PC-9 (cell line): Measurements from ENCODE around the gene SLC25A1. TPM values are rescaled to one million over a fixed set of nuclear protein-coding genes. Genes with fewer than 3 reads are reported as not detected.

Source experiments
- BruUV-seq: library from RNA; stranded (reverse); fragments of 400-500 nt; replicated peaks from 2 replicates; lab custom pipeline; 2021; lab: Mats Ljungman, UMichigan
- CTCF ChIA-PET: fragments of 300-600 bp; sonication (Branson Sonifier 250); formaldehyde crosslinking; loops from one replicate; lab custom pipeline; 2022; ENCODE audit warnings: antibody characterized with exemption; lab: Charles Lee
- POLR2A ChIA-PET: fragments of 300-600 bp; sonication (Branson Sonifier 250); formaldehyde crosslinking; loops from one replicate; lab custom pipeline; 2022; ENCODE audit warnings: antibody characterized with exemption; ENCODE audit not compliant: unreplicated experiment; lab: Charles Lee
- DNase-seq, 2 experiments: peaks; one replicate each; pipeline versions ENCODE4 v3.0.0 to v3.0.0-alpha.2; 2015 to 2022; ENCODE audit warnings: mixed read lengths in 1 of 2
- H2AFZ ChIP-seq: fragments of 200-600 bp; sonication (generic); 2 replicates; pipeline ENCODE4 v1.8.1; 2017; ENCODE audit warnings: antibody characterized with exemption
- H3F3A ChIP-seq: fragments of 200-600 bp; sonication (generic); 2 replicates; pipeline ENCODE4 v1.8.1; 2017; ENCODE audit warnings: antibody characterized with exemption, mild to moderate bottlenecking, low read depth; ENCODE audit not compliant: insufficient read depth
- H3K27ac ChIP-seq: fragments of 200-600 bp; sonication (generic); 2 replicates; pipeline ENCODE4 v1.6.1; 2016; ENCODE audit warnings: mixed run types
- H3K27me3 ChIP-seq: fragments of 200-600 bp; sonication (generic); 2 replicates; pipeline ENCODE4 v1.6.1; 2016; ENCODE audit warnings: low read depth, mixed run types; ENCODE audit not compliant: insufficient read depth
- H3K36me3 ChIP-seq: fragments of 200-600 bp; sonication (generic); 2 replicates; pipeline ENCODE4 v1.6.1; 2016; ENCODE audit warnings: low read depth, mixed run types
- H3K4me1 ChIP-seq: fragments of 200-600 bp; sonication (generic); replicated peaks from 2 replicates; pipeline ENCODE4 v1.6.1; 2016; ENCODE audit warnings: mixed run types; ENCODE audit not compliant: insufficient read depth
- H3K4me2 ChIP-seq: fragments of 200-600 bp; sonication (generic); 2 replicates; pipeline ENCODE4 v1.6.1; 2017; ENCODE audit warnings: mixed run types
- H3K4me3 ChIP-seq: fragments of 200-600 bp; sonication (generic); 2 replicates; pipeline ENCODE4 v1.6.1; 2016; ENCODE audit warnings: mixed run types
- H3K79me2 ChIP-seq: fragments of 200-600 bp; sonication (generic); 2 replicates; pipeline ENCODE4 v1.6.1; 2017; ENCODE audit warnings: low read depth, mixed run types
- H3K9me2 ChIP-seq: fragments of 200-600 bp; sonication (generic); 2 replicates; pipeline ENCODE4 v1.8.1; 2017; ENCODE audit warnings: mild to moderate bottlenecking; ENCODE audit not compliant: insufficient read depth
- H3K9me3 ChIP-seq: fragments of 200-600 bp; sonication (generic); 2 replicates; pipeline ENCODE4 v1.8.1; 2016; ENCODE audit warnings: low read depth; ENCODE audit not compliant: insufficient read depth
- H4K20me1 ChIP-seq: fragments of 200-600 bp; sonication (generic); 2 replicates; pipeline ENCODE4 v1.8.1; 2017; ENCODE audit not compliant: insufficient read depth
- CTCF ChIP-seq: fragments of 200-600 bp; sonication (generic); conservative IDR thresholded peaks from 2 replicates; pipeline ENCODE4 v1.6.1; 2017; ENCODE audit warnings: mixed run types, antibody characterized with exemption, mild to moderate bottlenecking, moderate library complexity
- EZH2 ChIP-seq: fragments of 200-600 bp; sonication (generic); IDR thresholded peaks from 2 replicates; pipeline ENCODE4 v1.8.0; 2017; ENCODE audit warnings: antibody characterized with exemption, low read depth
- intact Hi-C: fragments of 100-400 bp; cut with micrococcal nuclease; formaldehyde crosslinking; loops from one replicate; pipeline ENCODE4 v1.10.0; 2022; ENCODE audit not compliant: unreplicated experiment
- total RNA-seq: library from RNA; stranded (reverse); gene quantifications from 2 replicates; pipeline ENCODE4 v1.2.3, GENCODE V29; 2021

Gene SLC25A1
- total RNA-seq, 1 experiment from 2014 or later: 79.9 TPM

GRCh38 chr22:19132693-19133400 lies 45.7 kb downstream of the SLC25A1 start:
- Histone ChIP-seq H3K79me2 (no peaks in the 10 kb centered on the region), H3K4me2 (no peak overlapping the region), H2AFZ (no peak overlapping the region), H3K27ac (no peak overlapping the region), H3F3A (no peaks in the 10 kb centered on the region; the same call in 1 of the 2 replicates), H3K9me3 (no peaks in the 10 kb centered on the region), H3K4me1 (no peaks in the 10 kb centered on the region), H3K9me2 (no peaks in the 10 kb centered on the region), H3K27me3 (no peaks in the 10 kb centered on the region), H3K36me3 (no peaks in the 10 kb centered on the region), H3K4me3 (no peak overlapping the region), H4K20me1 (no peaks in the 10 kb centered on the region)
- CTCF ChIA-PET: no interaction called here
- TF ChIP-seq EZH2 (no peak), CTCF (no peak)
- intact Hi-C loops: no loop called here
- no peak for DNase-seq
- POLR2A ChIA-PET: interaction anchor here (0.6 kb wide), 1 partner anchor 23 kb away, joined by 3 read pairs; no protein-coding TSS in a partner anchor
- BruUV-seq: no TSS peak

- Histone ChIP-seq H3K9me2 (no peaks in the 10 kb centered on the region), H3K79me2 (no peaks in the 10 kb centered on the region), H3K27ac (no peak overlapping the region), H3K36me3 (no peaks in the 10 kb centered on the region), H2AFZ (no peak overlapping the region), H3K27me3 (no peaks in the 10 kb centered on the region), H3F3A (no peaks in the 10 kb centered on the region; the same call in 1 of the 2 replicates), H3K4me2 (no peak overlapping the region), H3K4me3 (no peak overlapping the region), H3K9me3 (no peaks in the 10 kb centered on the region), H3K4me1 (no peaks in the 10 kb centered on the region), H4K20me1 (no peaks in the 10 kb centered on the region)
- ChIA-PET POLR2A (no interaction called here), CTCF (no interaction called here)
- no TSS peak for BruUV-seq
- intact Hi-C loops: no loop called here
- DNase-seq: no peak
- TF ChIP-seq CTCF (no peak), EZH2 (no peak)
Observed at GRCh38 chr22:19132153-19132552, 46.4 kb downstream of the SLC25A1 start.

- Histone ChIP-seq H3F3A (no peaks in the 10 kb centered on the region; the same call in 1 of the 2 replicates), H3K36me3 (no peaks in the 10 kb centered on the region), H3K4me2 (no peak overlapping the region), H3K9me2 (no peaks in the 10 kb centered on the region), H3K4me3 (no peak overlapping the region), H3K27me3 (no peaks in the 10 kb centered on the region), H2AFZ (no peak overlapping the region), H3K79me2 (no peaks in the 10 kb centered on the region), H3K4me1 (no peaks in the 10 kb centered on the region), H4K20me1 (no peaks in the 10 kb centered on the region), H3K27ac (no peak overlapping the region), H3K9me3 (no peaks in the 10 kb centered on the region)
- ChIA-PET POLR2A (no interaction called here), CTCF (no interaction called here)
- TF ChIP-seq EZH2: no peak
- no peak for TF ChIP-seq CTCF
- intact Hi-C loops: no loop called here
- DNase-seq: no peak
- BruUV-seq: no TSS peak
Observed at GRCh38 chr22:19131685-19132015, 46.9 kb downstream of the SLC25A1 start.
